IPS-NIHi11 (cell line): ENCODE results near the gene TAOK1.
"Not testable (repeated sequence)": the region's sequence is repeated elsewhere in the genome, so short reads cannot be mapped to it uniquely, and the experiment has no call there.

Source experiments
- DNase-seq: peaks from one replicate; pipeline ENCODE4 v3.0.0; 2012; ENCODE audit warnings: mixed read lengths, low spot score

Gene TAOK1

GRCh38 chr17:29389982-29390850 is at the start of gene TAOK1:
Gene TAOK1 (plus strand): TSS chr17:29390363. CDS start chr17:29451549, 61,186 bp downstream.
- DNase-seq: peak; percentile 95

GRCh38 chr17:29341726-29342125 is 48.4 kb upstream of the TAOK1 start:
- DNase-seq: no peak

- DNase-seq: no peak
These were observed 47.9 kb upstream of the TAOK1 start for GRCh38 chr17:29342158-29342765.

GRCh38 chr17:29344201-29344856 is 45.8 kb upstream of the TAOK1 start:
- no peak for DNase-seq

GRCh38 chr17:29345066-29345465 is 45.1 kb upstream of the TAOK1 start:
- DNase-seq: no peak

GRCh38 chr17:29345470-29345869 is 44.7 kb upstream of the TAOK1 start:
- DNase-seq: not testable (repeated sequence)

- DNase-seq: no peak
These were observed 43.7 kb upstream of the TAOK1 start for GRCh38 chr17:29346462-29346861.

GRCh38 chr17:29347831-29348629 is 42.1 kb upstream of the TAOK1 start:
- DNase-seq: no peak

GRCh38 chr17:29349409-29349808 is 40.8 kb upstream of the TAOK1 start:
- no peak for DNase-seq

- DNase-seq: no peak
These were observed 38.0 kb upstream of the TAOK1 start for GRCh38 chr17:29352146-29352545.

GRCh38 chr17:29357232-29357631 is 32.9 kb upstream of the TAOK1 start:
- no peak for DNase-seq

GRCh38 chr17:29357821-29358232 is 32.3 kb upstream of the TAOK1 start:
- no peak for DNase-seq

- no peak for DNase-seq
These were observed 31.7 kb upstream of the TAOK1 start for GRCh38 chr17:29358416-29358815.

GRCh38 chr17:29359777-29360176 is 30.4 kb upstream of the TAOK1 start:
- no peak for DNase-seq

GRCh38 chr17:29363716-29364115 is 26.4 kb upstream of the TAOK1 start:
- no peak for DNase-seq

- no peak for DNase-seq
These were observed 25.5 kb upstream of the TAOK1 start for GRCh38 chr17:29364691-29365090.

GRCh38 chr17:29368161-29368560 is 22.0 kb upstream of the TAOK1 start:
- DNase-seq: no peak

GRCh38 chr17:29368926-29369325 is 21.2 kb upstream of the TAOK1 start:
- DNase-seq: peak; percentile 24

- peak; percentile 80 for DNase-seq
These were observed 20.1 kb upstream of the TAOK1 start for GRCh38 chr17:29369831-29370735.

- peak; percentile 38 for DNase-seq
These were observed 13.4 kb upstream of the TAOK1 start for GRCh38 chr17:29376667-29377270.

- no peak for DNase-seq
These were observed 11.7 kb upstream of the TAOK1 start for GRCh38 chr17:29378500-29378899.
